ENCODE results near the gene EPC1. TPM values are rescaled to one million over a fixed set of nuclear protein-coding genes. Genes with fewer than 3 reads are reported as not detected.
"Not testable (repeated sequence)": the region's sequence is repeated elsewhere in the genome, so short reads cannot be mapped to it uniquely, and the experiment has no call there.

The EPC1 gene
- total RNA-seq, 5 donors from 2014 or later (not counting 1 experiment from before 2014, with no cell fraction given), result 88.0 to 161 (median 101) TPM

DNA sequence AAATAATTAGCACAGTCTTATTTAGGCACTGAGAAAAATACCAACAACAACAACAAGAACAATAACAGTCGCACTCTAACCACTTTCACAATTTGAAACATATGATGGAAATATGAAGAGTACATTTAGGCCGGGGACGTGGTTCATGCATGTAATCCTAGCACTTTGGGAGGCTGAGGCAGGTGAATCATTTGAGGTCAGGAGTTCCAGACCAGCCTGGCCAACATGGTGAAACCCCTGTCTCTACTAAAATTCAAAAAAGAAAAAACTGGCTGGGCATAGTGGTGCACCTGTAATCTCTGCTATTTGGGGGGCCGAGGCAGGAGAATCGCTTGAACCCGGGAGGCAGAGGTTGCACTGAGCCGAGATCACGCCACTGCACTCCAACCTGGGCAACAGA is 18.4 kb upstream of the EPC1 start:
- not testable (repeated sequence) for H3K27me3 Mint-ChIP-seq; H3K9me3 Mint-ChIP-seq; H3K4me3 ChIP-seq (ENCODE audit: control insufficient read depth in 1 of 2, extremely low read depth in 1 of 2, low read length in 1 of 2); H3K27me3 ChIP-seq (replicated peaks in 1 of 2; ENCODE audit: control insufficient read depth in 2 of 2, extremely low read depth in 1 of 2, insufficient read depth in 2 of 2, low read length in 1 of 2); H3K27ac ChIP-seq (ENCODE audit: low read length); H3K36me3 ChIP-seq (ENCODE audit: control insufficient read depth in 2 of 2, extremely low read depth in 1 of 2, insufficient read depth in 1 of 2, low read length in 1 of 2); H3K9me3 ChIP-seq; DNase-seq; ATAC-seq (replicated peaks in 1 of 4)
- peaks cover 20 to 45% of the 10 kb centered on the region in 2 experiments for H3K4me1 ChIP-seq (ENCODE audit: control insufficient read depth in 1 of 2, extremely low read depth in 1 of 2, insufficient read depth in 2 of 2, low read length in 2 of 2)
- peaks cover 72 to 77% (median 74%) of the 10 kb centered on the region in 3 donors for H3K4me1 Mint-ChIP-seq
- POLR2A ChIA-PET, result interaction anchor here (0.6 to 1.6 kb wide), 9 partner anchors 12 to 94 kb away, joined by 4 to 8 read pairs (median 6); no protein-coding TSS in a partner anchor
- 80% methylated on average over 1 of the region's 8 CpGs for WGBS (ENCODE audit: insufficient coverage)
- H3K4me3 Mint-ChIP-seq, result peak overlapping the region; percentile 41 to 67 (median 46)
- H3K27ac Mint-ChIP-seq, result peak overlapping the region; percentile 4 to 50
- H3K36me3 Mint-ChIP-seq, result peaks cover 22% of the 10 kb centered on the region
- CTCF ChIA-PET, result interaction anchor here (0.6 to 5.1 kb wide), 11 partner anchors 7 to 1725 kb away, joined by 3 to 23 read pairs (median 4); no protein-coding TSS in a partner anchor

- 88% methylated on average over 5 of the region's 6 CpGs for WGBS (ENCODE audit: insufficient coverage)
- H3K36me3 Mint-ChIP-seq, result peaks cover 30% of the 10 kb centered on the region
- H3K27ac Mint-ChIP-seq, result peak overlapping the region; percentile 82 to 90
- Histone ChIP-seq H3K4me1 (ENCODE audit: control insufficient read depth in 1 of 2, extremely low read depth in 1 of 2, insufficient read depth in 2 of 2, low read length in 2 of 2) (peaks cover 12 to 48% of the 10 kb centered on the region in 2 experiments), H3K27ac (ENCODE audit: low read length) (no peak overlapping the region), H3K9me3 (peaks cover 6% of the 10 kb centered on the region), H3K36me3 (ENCODE audit: control insufficient read depth in 2 of 2, extremely low read depth in 1 of 2, insufficient read depth in 1 of 2, low read length in 1 of 2) (peaks cover 0 to 3% of the 10 kb centered on the region in 2 donors), H3K4me3 (ENCODE audit: control insufficient read depth in 1 of 2, extremely low read depth in 1 of 2, low read length in 1 of 2) (no peak overlapping the region), H3K27me3 (replicated peaks in 1 of 2; ENCODE audit: control insufficient read depth in 2 of 2, extremely low read depth in 1 of 2, insufficient read depth in 2 of 2, low read length in 1 of 2) (no peaks in the 10 kb centered on the region)
- ATAC-seq (replicated peaks in 1 of 4) (no peak), DNase-seq (no peak)
- POLR2A ChIA-PET, result no interaction called here
- H3K9me3 Mint-ChIP-seq, result no peaks in the 10 kb centered on the region
- H3K4me3 Mint-ChIP-seq, result peak overlapping the region in 2 of 3 donors; percentile 32 to 49
- no peaks in the 10 kb centered on the region for H3K27me3 Mint-ChIP-seq
- CTCF ChIA-PET, result interaction anchor here in 1 of 2 donors (0.6 to 1.8 kb wide), 3 partner anchors 10 to 67 kb away, joined by 3 to 6 read pairs (median 3); no protein-coding TSS in a partner anchor
- H3K4me1 Mint-ChIP-seq, result peaks cover 75 to 76% (median 76%) of the 10 kb centered on the region in 3 donors
These were observed 15.6 kb upstream of the EPC1 start for GRCh38 chr10:32362571-32362970.

DNA sequence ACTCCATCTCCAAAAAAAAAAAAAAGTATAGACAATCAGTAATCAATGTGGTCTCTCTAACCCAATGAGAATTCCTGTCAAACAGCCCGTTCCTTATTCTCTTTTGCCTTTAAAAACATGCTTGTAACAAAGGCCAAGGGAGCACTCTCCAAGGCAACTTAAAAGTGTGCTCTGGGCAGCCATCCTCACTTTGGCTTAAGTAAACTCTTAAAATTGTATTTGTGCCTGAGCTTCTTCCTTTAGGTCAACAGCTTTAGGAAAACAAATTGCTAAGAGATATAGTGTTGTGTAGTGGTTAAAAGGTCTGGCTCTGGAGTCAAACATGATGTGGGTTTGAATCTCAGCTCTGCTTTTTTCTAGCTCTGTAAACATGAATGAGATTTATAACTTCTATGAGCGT is 13.9 kb upstream of the EPC1 start:
- no peak overlapping the region for H3K27ac ChIP-seq (ENCODE audit: low read length)
- H3K36me3 Mint-ChIP-seq, result peaks cover 34% of the 10 kb centered on the region

DNA sequence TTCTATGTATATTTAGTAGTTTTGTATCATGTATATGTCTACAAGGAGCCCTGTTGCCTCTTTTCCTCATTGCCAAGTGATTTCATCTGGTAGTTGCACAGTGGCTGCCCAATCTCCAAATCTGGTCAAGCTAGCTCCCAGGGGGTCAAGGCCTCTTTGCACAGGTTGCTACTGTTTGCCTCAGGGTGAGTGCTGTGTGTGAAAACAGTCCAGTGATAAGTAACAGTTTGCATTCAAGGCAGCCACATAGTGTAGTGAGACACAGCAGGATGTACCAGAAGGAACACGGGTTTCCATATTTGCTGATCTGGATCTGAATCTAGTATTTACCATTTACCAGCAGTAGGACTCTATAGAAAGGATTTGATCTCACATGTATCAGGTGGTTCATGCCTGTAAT is 13.3 kb upstream of the EPC1 start:
- no peak overlapping the region for H3K4me3 Mint-ChIP-seq
- Histone ChIP-seq H3K4me1 (ENCODE audit: control insufficient read depth in 1 of 2, extremely low read depth in 1 of 2, insufficient read depth in 2 of 2, low read length in 2 of 2) (peaks cover 7 to 49% of the 10 kb centered on the region in 2 experiments), H3K27ac (ENCODE audit: low read length) (no peak overlapping the region), H3K36me3 (ENCODE audit: control insufficient read depth in 2 of 2, extremely low read depth in 1 of 2, insufficient read depth in 1 of 2, low read length in 1 of 2) (peaks cover 0 to 3% of the 10 kb centered on the region in 2 donors), H3K27me3 (replicated peaks in 1 of 2; ENCODE audit: control insufficient read depth in 2 of 2, extremely low read depth in 1 of 2, insufficient read depth in 2 of 2, low read length in 1 of 2) (no peaks in the 10 kb centered on the region), H3K9me3 (peaks cover 6% of the 10 kb centered on the region), H3K4me3 (ENCODE audit: control insufficient read depth in 1 of 2, extremely low read depth in 1 of 2, low read length in 1 of 2) (no peak overlapping the region)
- CTCF ChIA-PET, result interaction anchor here in 1 of 2 donors (0.7 kb wide), 1 partner anchor 265 kb away, joined by 5 read pairs; no protein-coding TSS in a partner anchor
- DNase-seq, result no peak
- WGBS (ENCODE audit: insufficient coverage), result no CpG with 5 or more reads among the region's 1 CpG
- no peaks in the 10 kb centered on the region for H3K27me3 Mint-ChIP-seq
- no peak for ATAC-seq (replicated peaks in 1 of 4)
- H3K27ac Mint-ChIP-seq, result peak overlapping the region in 1 of 2 donors; percentile 82
- POLR2A ChIA-PET, result interaction anchor here (0.7 to 1.2 kb wide), 2 partner anchors 85 to 442 kb away, joined by 3 read pairs; partner anchors contain the start of gene CCDC7 (in 1 of the 2)
- peaks cover 33% of the 10 kb centered on the region for H3K36me3 Mint-ChIP-seq
- H3K4me1 Mint-ChIP-seq, result peaks cover 75 to 78% (median 78%) of the 10 kb centered on the region in 3 donors
- H3K9me3 Mint-ChIP-seq, result no peaks in the 10 kb centered on the region

More for the DNA sequence above, 13.9 kb upstream of the EPC1 start:
- ATAC-seq (replicated peaks in 1 of 4), result no peak
- ChIA-PET POLR2A (interaction anchor here in 1 of 2 donors (0.7 kb wide), 1 partner anchor 441 kb away, joined by 3 read pairs; no protein-coding TSS in a partner anchor), CTCF (interaction anchor here in 1 of 2 donors (0.5 to 1.1 kb wide), 4 partner anchors 9 to 265 kb away, joined by 3 to 6 read pairs (median 4); no protein-coding TSS in a partner anchor)
- Histone ChIP-seq H3K27me3 (replicated peaks in 1 of 2; ENCODE audit: control insufficient read depth in 2 of 2, extremely low read depth in 1 of 2, insufficient read depth in 2 of 2, low read length in 1 of 2) (no peaks in the 10 kb centered on the region), H3K36me3 (ENCODE audit: control insufficient read depth in 2 of 2, extremely low read depth in 1 of 2, insufficient read depth in 1 of 2, low read length in 1 of 2) (peaks cover 0 to 3% of the 10 kb centered on the region in 2 donors), H3K4me3 (ENCODE audit: control insufficient read depth in 1 of 2, extremely low read depth in 1 of 2, low read length in 1 of 2) (no peak overlapping the region), H3K4me1 (ENCODE audit: control insufficient read depth in 1 of 2, extremely low read depth in 1 of 2, insufficient read depth in 2 of 2, low read length in 2 of 2) (peaks cover 7 to 51% of the 10 kb centered on the region in 2 experiments), H3K9me3 (peaks cover 6% of the 10 kb centered on the region)
- peaks cover 77 to 81% (median 80%) of the 10 kb centered on the region in 3 donors for H3K4me1 Mint-ChIP-seq
- no peaks in the 10 kb centered on the region for H3K27me3 Mint-ChIP-seq
- DNase-seq, result no peak
- no CpG with 5 or more reads among the region's 2 CpGs for WGBS (ENCODE audit: insufficient coverage)
- H3K9me3 Mint-ChIP-seq, result no peaks in the 10 kb centered on the region
- H3K27ac Mint-ChIP-seq, result peak overlapping the region; percentile 62 to 82
- peak overlapping the region in 1 of 3 donors; percentile 45 for H3K4me3 Mint-ChIP-seq

- peaks cover 27% of the 10 kb centered on the region for H3K36me3 Mint-ChIP-seq
- Histone ChIP-seq H3K27ac (ENCODE audit: low read length) (peak overlapping the region; percentile 61), H3K4me1 (ENCODE audit: control insufficient read depth in 1 of 2, extremely low read depth in 1 of 2, insufficient read depth in 2 of 2, low read length in 2 of 2) (peaks cover 17 to 52% of the 10 kb centered on the region in 2 experiments), H3K9me3 (peaks cover 6% of the 10 kb centered on the region), H3K4me3 (ENCODE audit: control insufficient read depth in 1 of 2, extremely low read depth in 1 of 2, low read length in 1 of 2) (no peak overlapping the region), H3K27me3 (replicated peaks in 1 of 2; ENCODE audit: control insufficient read depth in 2 of 2, extremely low read depth in 1 of 2, insufficient read depth in 2 of 2, low read length in 1 of 2) (no peaks in the 10 kb centered on the region), H3K36me3 (ENCODE audit: control insufficient read depth in 2 of 2, extremely low read depth in 1 of 2, insufficient read depth in 1 of 2, low read length in 1 of 2) (peaks cover 0 to 3% of the 10 kb centered on the region in 2 donors)
- CTCF ChIA-PET, result interaction anchor here in 1 of 2 donors (0.6 to 1.6 kb wide), 9 partner anchors 9 to 302 kb away, joined by 3 to 8 read pairs (median 4); no protein-coding TSS in a partner anchor
- H3K9me3 Mint-ChIP-seq, result no peaks in the 10 kb centered on the region
- peaks cover 78 to 85% (median 83%) of the 10 kb centered on the region in 3 donors for H3K4me1 Mint-ChIP-seq
- DNase-seq (peak in 24 of 35 experiments; percentile 11 to 61 (median 21)), ATAC-seq (replicated peaks in 1 of 4) (peak; percentile 41 to 90 (median 60))
- H3K4me3 Mint-ChIP-seq, result peak overlapping the region; percentile 29 to 51 (median 31)
- H3K27ac Mint-ChIP-seq, result peak overlapping the region; percentile 89 to 91
- H3K27me3 Mint-ChIP-seq, result no peaks in the 10 kb centered on the region
- 26% methylated on average over 3 of the region's 8 CpGs for WGBS (ENCODE audit: insufficient coverage)
- POLR2A ChIA-PET, result interaction anchor here in 1 of 2 donors (1.0 to 1.5 kb wide), 2 partner anchors 9 to 21 kb away, joined by 3 to 6 read pairs; no protein-coding TSS in a partner anchor
These were observed 10.2 kb upstream of the EPC1 start for GRCh38 chr10:32357056-32357735.

GRCh38 chr10:32354690-32355089 is 7.7 kb upstream of the EPC1 start:
- 100% methylated on average over 1 of the region's 1 CpG for WGBS (ENCODE audit: insufficient coverage)
- H3K27me3 ChIP-seq (replicated peaks in 1 of 2; ENCODE audit: control insufficient read depth in 2 of 2, extremely low read depth in 1 of 2, insufficient read depth in 2 of 2, low read length in 1 of 2); H3K27ac ChIP-seq (ENCODE audit: low read length); ATAC-seq (replicated peaks in 1 of 4); H3K36me3 ChIP-seq (ENCODE audit: control insufficient read depth in 2 of 2, extremely low read depth in 1 of 2, insufficient read depth in 1 of 2, low read length in 1 of 2); H3K4me3 ChIP-seq (ENCODE audit: control insufficient read depth in 1 of 2, extremely low read depth in 1 of 2, low read length in 1 of 2); H3K27me3 Mint-ChIP-seq; POLR2A ChIA-PET; H3K4me3 Mint-ChIP-seq; H3K9me3 Mint-ChIP-seq; DNase-seq; H3K36me3 Mint-ChIP-seq; H3K9me3 ChIP-seq: not testable (repeated sequence)
- Mint-ChIP-seq H3K27ac (peak overlapping the region; percentile 55 to 61), H3K4me1 (peaks cover 75 to 80% (median 78%) of the 10 kb centered on the region in 3 donors)
- CTCF ChIA-PET, result interaction anchor here in 1 of 2 donors (0.5 to 1.3 kb wide), 2 partner anchors 22 to 79 kb away, joined by 3 to 5 read pairs; no protein-coding TSS in a partner anchor
- H3K4me1 ChIP-seq (ENCODE audit: control insufficient read depth in 1 of 2, extremely low read depth in 1 of 2, insufficient read depth in 2 of 2, low read length in 2 of 2), result peaks cover 20 to 53% of the 10 kb centered on the region in 2 experiments
